Thymus (tissue), 14 donors: ENCODE data around the gene HYAL4. TPM values are rescaled to one million over a fixed set of nuclear protein-coding genes. Genes with fewer than 3 reads are reported as not detected.

Source experiments
- DNase-seq, 9 donors: peaks; one replicate each; pipeline ENCODE4 v3.0.0-alpha.2; 2013; ENCODE audit warnings: low spot score in 9 of 9, low read depth in 6 of 9, missing footprints in 1 of 9
- H3K27ac ChIP-seq, 2 donors: one replicate each; pipeline ENCODE4 v1.5.1; 2013; ENCODE audit warnings: control low read depth in 1 of 2, low read depth in 1 of 2, low read length in 1 of 2, mild to moderate bottlenecking in 1 of 2, moderate library complexity in 1 of 2
- H3K27me3 ChIP-seq, 2 donors: one replicate each; pipeline ENCODE4 v1.5.1; 2013; ENCODE audit warnings: low read length in 1 of 2; ENCODE audit not compliant: control insufficient read depth in 2 of 2, insufficient read depth in 1 of 2
- H3K36me3 ChIP-seq, 2 donors: one replicate each; pipeline ENCODE4 v1.5.1; 2013; ENCODE audit warnings: low read length in 1 of 2, mild to moderate bottlenecking in 1 of 2, moderate library complexity in 1 of 2; ENCODE audit not compliant: control insufficient read depth in 2 of 2, insufficient read depth in 2 of 2
- H3K4me1 ChIP-seq, 2 donors: one replicate each; pipeline ENCODE4 v1.5.1; 2013; ENCODE audit warnings: low read length in 2 of 2; ENCODE audit not compliant: control insufficient read depth in 2 of 2, insufficient read depth in 2 of 2
- H3K4me3 ChIP-seq, 2 donors: one replicate each; pipeline ENCODE4 v1.5.1; 2013; ENCODE audit warnings: low read length in 2 of 2, control low read depth in 1 of 2, mild to moderate bottlenecking in 1 of 2
- H3K9me3 ChIP-seq, 2 donors: one replicate each; pipeline ENCODE4 v1.5.1; 2013; ENCODE audit warnings: low read length in 1 of 2, mild to moderate bottlenecking in 1 of 2; ENCODE audit not compliant: control insufficient read depth in 2 of 2, insufficient read depth in 1 of 2
- WGBS: extraction: QIAGEN DNeasy Blood & Tissue Kit; methylation state at CpG from one replicate; pipeline ENCODE4 v1.1.7; 2013; 5-methylcytosine and 5-hydroxymethylcytosine counted together
- long read RNA-seq, 10 donors: transcript quantifications; one replicate each; lab custom pipeline, GENCODE V29; 2026
- polyA plus RNA-seq: library from polyadenylated mRNA; stranded (reverse); fragments of 200-250 nt; gene quantifications from one replicate; pipeline ENCODE4 v1.2.3, GENCODE V29; 2013
- total RNA-seq: library from RNA; stranded (reverse); fragments of 120-200 nt; gene quantifications from one replicate; pipeline ENCODE4 v1.2.4, GENCODE V29; 2013
- donor health status: healthy.

The HYAL4 gene, protein sequence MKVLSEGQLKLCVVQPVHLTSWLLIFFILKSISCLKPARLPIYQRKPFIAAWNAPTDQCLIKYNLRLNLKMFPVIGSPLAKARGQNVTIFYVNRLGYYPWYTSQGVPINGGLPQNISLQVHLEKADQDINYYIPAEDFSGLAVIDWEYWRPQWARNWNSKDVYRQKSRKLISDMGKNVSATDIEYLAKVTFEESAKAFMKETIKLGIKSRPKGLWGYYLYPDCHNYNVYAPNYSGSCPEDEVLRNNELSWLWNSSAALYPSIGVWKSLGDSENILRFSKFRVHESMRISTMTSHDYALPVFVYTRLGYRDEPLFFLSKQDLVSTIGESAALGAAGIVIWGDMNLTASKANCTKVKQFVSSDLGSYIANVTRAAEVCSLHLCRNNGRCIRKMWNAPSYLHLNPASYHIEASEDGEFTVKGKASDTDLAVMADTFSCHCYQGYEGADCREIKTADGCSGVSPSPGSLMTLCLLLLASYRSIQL
- total RNA-seq (0.05 TPM), polyA plus RNA-seq (0.30 TPM)
- long read RNA-seq, donor 1 = 0 reads
- long read RNA-seq, donor 2 = 0 reads
- long read RNA-seq, donor 3 = 0 reads
- long read RNA-seq, donor 4 = 0 reads
- long read RNA-seq, donor 5 = 0 reads
- long read RNA-seq, donor 6 = 0 reads
- long read RNA-seq, donor 7 = 0 reads
- long read RNA-seq, donor 8 = 0 reads
- long read RNA-seq, donor 9 = 0 reads
- long read RNA-seq, donor 10 = 0 reads

DNA sequence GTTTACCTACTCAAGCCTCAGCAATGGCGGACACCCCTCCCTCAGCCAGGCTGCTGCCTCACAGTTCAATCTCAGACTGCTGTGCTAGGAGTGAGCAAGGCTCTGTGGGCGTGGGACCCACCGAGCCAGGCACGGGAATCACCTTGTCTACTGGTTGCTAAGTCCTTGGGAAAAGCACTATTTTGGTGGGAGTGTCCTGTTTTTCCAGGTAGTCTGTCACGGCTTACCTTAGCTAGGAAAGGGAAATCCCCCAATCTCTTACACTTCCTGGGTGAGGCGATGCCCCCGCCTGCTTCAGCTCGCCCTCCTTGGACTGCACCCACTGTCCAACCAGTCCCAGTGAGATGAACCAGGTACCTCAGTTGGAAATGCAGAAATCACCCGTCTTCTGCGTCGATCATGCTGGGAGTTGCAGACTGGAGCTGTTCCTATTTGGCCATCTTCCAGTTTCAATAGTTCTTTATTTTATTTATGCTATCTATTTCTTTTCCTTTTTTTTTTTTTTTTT is at the start of gene HYAL4:
Gene HYAL4 (plus strand): TSS at position 458 of the 508 bp plus-strand sequence. CDS start 23,105 bp downstream, outside the sequence.
- Histone ChIP-seq H3K9me3 (no peaks in the 10 kb centered on the region), H3K36me3 (no peaks in the 10 kb centered on the region), H3K27me3 (no peaks in the 10 kb centered on the region), H3K4me3 (no peak within 1 kb of the TSS), H3K27ac (no peak within 1 kb of the TSS), H3K4me1 (no peaks in the 10 kb centered on the region)
- no peak for DNase-seq
- WGBS = 94% methylated on average over 11 of the region's 11 CpGs

GRCh38 chr7:123795917-123796316 is 49.1 kb upstream of the HYAL4 start:
- H3K4me3 ChIP-seq = no peak overlapping the region
- DNase-seq = no peak
- no peaks in the 10 kb centered on the region for H3K4me1 ChIP-seq
- WGBS = 83% methylated on average over 1 of the region's 1 CpG
- no peak overlapping the region for H3K27ac ChIP-seq
- no peaks in the 10 kb centered on the region for H3K27me3 ChIP-seq
- H3K9me3 ChIP-seq = no peaks in the 10 kb centered on the region
- no peaks in the 10 kb centered on the region for H3K36me3 ChIP-seq

- no peaks in the 10 kb centered on the region for H3K36me3 ChIP-seq
- WGBS = 97% methylated on average over 1 of the region's 1 CpG
- no peak overlapping the region for H3K27ac ChIP-seq
- no peak overlapping the region for H3K4me3 ChIP-seq
- H3K4me1 ChIP-seq = no peaks in the 10 kb centered on the region
- H3K27me3 ChIP-seq = no peaks in the 10 kb centered on the region
- no peak for DNase-seq
- no peaks in the 10 kb centered on the region for H3K9me3 ChIP-seq
These were observed 48.4 kb upstream of the HYAL4 start for GRCh38 chr7:123796568-123796967.

DNA sequence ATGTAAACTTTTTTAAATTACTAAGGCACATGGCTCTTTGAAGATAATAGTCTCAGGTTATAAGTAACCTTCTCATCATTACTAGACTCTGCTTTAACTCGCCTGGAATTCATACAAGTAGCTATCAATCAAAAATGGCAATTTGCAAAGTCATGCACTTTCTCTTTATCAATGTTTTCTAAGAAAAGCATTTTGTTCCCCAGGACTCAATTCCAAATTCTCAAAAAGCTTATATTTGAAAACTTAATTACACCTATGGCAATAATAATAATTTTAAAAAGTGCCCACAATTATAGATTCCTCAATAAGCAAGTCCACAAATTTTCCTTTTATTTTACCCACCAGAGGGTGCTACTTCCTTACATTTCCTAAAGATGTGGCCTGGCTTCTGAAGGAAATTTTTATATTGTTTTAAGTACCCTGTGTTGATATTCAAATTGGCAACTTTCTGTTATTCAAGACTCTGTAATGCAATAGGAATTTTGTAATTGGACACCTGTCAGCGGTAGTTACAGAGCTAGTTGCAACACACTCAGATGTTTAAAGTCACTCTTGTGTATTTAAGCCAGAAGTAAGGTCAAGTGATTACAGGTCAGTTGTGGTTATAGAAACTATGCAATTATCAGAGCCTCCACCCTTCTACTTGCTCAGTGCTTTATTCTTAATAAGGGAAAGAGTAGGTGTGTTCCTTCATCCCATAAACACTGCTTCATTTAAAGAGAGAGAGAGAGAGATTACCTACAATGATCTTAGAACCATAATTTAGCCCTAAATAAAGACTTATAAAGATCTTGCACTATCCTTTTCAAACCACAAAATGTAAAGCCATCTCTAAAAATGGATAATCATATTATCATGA is 47.1 kb upstream of the HYAL4 start:
- WGBS = 78% methylated on average over 2 of the region's 2 CpGs
- DNase-seq = peak in 2 of 9 donors; percentile 3 to 30
- no peak overlapping the region for H3K27ac ChIP-seq
- H3K36me3 ChIP-seq = no peaks in the 10 kb centered on the region
- H3K27me3 ChIP-seq = no peaks in the 10 kb centered on the region
- H3K9me3 ChIP-seq = no peaks in the 10 kb centered on the region
- H3K4me1 ChIP-seq = no peaks in the 10 kb centered on the region
- H3K4me3 ChIP-seq = no peak overlapping the region

DNA sequence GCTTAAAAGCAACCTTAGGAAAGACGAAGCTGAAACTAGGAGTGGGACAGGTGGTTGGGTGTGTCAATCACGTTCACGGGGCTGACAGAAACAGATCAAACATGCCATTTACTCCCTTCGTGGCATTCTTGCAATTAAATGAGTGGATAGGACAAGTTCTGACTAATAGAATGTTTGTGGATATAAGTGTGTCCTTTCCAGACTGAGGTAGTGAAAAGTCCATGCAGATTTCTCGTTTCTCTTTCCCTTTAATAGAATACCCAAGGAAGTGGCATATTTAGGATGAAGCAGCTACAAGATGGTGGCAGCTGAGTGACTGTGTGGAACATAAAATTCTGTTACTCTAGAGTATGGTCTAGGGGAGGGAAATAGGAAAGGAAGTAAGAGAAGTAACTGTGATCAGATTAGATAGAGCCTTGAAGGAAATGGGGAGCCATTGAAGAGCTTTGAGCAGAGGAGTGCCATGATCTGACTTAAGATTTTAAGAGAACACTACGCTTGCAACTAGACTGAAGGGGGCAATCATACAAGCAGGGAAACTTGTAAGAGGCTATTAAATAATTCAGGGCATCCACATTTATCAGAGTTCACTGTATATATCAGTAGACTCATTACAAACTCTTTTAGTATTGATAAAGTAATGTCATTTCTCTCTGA is 46.3 kb upstream of the HYAL4 start:
- Histone ChIP-seq H3K4me3 (no peak overlapping the region), H3K9me3 (no peaks in the 10 kb centered on the region), H3K27me3 (no peaks in the 10 kb centered on the region), H3K4me1 (no peaks in the 10 kb centered on the region), H3K36me3 (no peaks in the 10 kb centered on the region), H3K27ac (no peak overlapping the region)
- no peak for DNase-seq
- 93% methylated on average over 6 of the region's 6 CpGs for WGBS

DNA sequence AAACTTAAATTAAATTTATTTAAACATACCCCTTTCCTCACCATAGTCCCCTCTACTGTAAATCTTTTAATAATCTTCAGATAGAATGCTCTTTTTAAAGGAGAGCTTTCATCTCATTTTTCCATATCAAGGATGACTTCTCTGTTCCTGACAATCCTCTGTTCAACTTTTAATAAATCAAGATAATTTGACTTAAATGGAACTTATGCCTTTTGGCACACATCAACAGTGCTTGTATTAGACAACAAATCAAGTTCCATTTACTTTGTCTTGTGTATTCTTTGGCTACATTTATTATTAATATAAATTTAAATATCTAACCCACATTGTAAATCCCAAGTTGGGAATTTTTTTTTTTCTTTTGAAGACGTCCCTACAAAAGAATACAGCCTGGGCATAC is 42.7 kb upstream of the HYAL4 start:
- Histone ChIP-seq H3K4me3 (no peak overlapping the region), H3K27ac (no peak overlapping the region), H3K4me1 (no peaks in the 10 kb centered on the region), H3K36me3 (no peaks in the 10 kb centered on the region), H3K27me3 (no peaks in the 10 kb centered on the region), H3K9me3 (no peaks in the 10 kb centered on the region)
- DNase-seq = no peak
- WGBS = 94% methylated on average over 1 of the region's 1 CpG

DNA sequence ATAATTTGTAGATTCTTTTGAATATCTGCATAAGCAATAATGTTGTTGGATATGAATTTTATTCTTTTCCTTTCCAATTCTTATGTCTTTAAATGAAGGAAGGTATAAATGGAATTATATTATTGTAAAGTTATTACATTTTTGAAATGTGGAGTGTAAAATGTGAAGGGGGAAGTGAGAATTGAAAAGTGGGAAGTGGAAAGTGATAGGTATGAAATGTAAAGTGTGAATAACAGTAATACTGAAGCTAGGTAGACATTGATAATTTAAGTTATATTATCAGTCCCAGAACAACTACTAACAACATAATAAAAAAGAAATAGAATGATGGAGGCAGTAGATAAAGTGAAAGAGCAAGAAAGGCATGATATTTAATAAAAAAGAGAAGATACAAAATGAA is 39.7 kb upstream of the HYAL4 start:
- Histone ChIP-seq H3K27me3 (no peaks in the 10 kb centered on the region), H3K27ac (no peak overlapping the region), H3K9me3 (no peaks in the 10 kb centered on the region), H3K4me1 (no peaks in the 10 kb centered on the region), H3K36me3 (no peaks in the 10 kb centered on the region), H3K4me3 (no peak overlapping the region)
- no peak for DNase-seq

- Histone ChIP-seq H3K4me3 (no peak overlapping the region), H3K27ac (no peak overlapping the region), H3K4me1 (no peaks in the 10 kb centered on the region), H3K36me3 (no peaks in the 10 kb centered on the region), H3K27me3 (no peaks in the 10 kb centered on the region), H3K9me3 (no peaks in the 10 kb centered on the region)
- 95% methylated on average over 2 of the region's 2 CpGs for WGBS
- no peak for DNase-seq
These were observed 35.5 kb upstream of the HYAL4 start for GRCh38 chr7:123809471-123809870.
